H1 (cell line): ENCODE measurements around the gene ADPRH. TPM values are rescaled to one million over a fixed set of nuclear protein-coding genes. Genes with fewer than 3 reads are reported as not detected.

Experiments used
- CTCF ChIA-PET: fragments of 300-600 bp; sonication (Branson Sonifier 250); formaldehyde crosslinking; loops from one replicate; lab custom pipeline; 2021; ENCODE audit not compliant: partially characterized antibody; lab: Charles Lee
- POLR2A ChIA-PET: fragments of 300-600 bp; sonication (Branson Sonifier 250); formaldehyde crosslinking; loops from one replicate; lab custom pipeline; 2021; ENCODE audit warnings: inconsistent platforms; ENCODE audit not compliant: partially characterized antibody; lab: Charles Lee
- DNase-seq, 2 experiments: peaks; one replicate each; pipeline versions ENCODE4 v3.0.0 to v3.0.0-alpha.2; 2010 to 2022; ENCODE audit warnings: low spot score in 2 of 2, low read depth in 1 of 2, mixed read lengths in 1 of 2
- FAIRE-seq: peaks from 2 replicates; lab custom pipeline; 2011; peaks lifted over from hg19 to GRCh38; lab: Jason Lieb, UNC
- H2AFZ ChIP-seq: 2 replicates; pipeline ENCODE4 v1.8.1; 2012; ENCODE audit warnings: low read length, inconsistent platforms
- H2AK5ac ChIP-seq: 2 replicates; pipeline ENCODE4 v1.6.1; 2013; ENCODE audit warnings: low read depth, low read length
- H2BK120ac ChIP-seq: replicated peaks from 2 replicates; pipeline ENCODE3; 2013; ENCODE audit warnings: low read depth, low read length, inconsistent platforms
- H2BK12ac ChIP-seq: 2 replicates; pipeline ENCODE4 v1.6.1; 2013; ENCODE audit warnings: low read depth, low read length
- H2BK15ac ChIP-seq: 2 replicates; pipeline ENCODE4 v1.6.1; 2013; ENCODE audit warnings: low read length
- H2BK20ac ChIP-seq: 2 replicates; pipeline ENCODE4 v1.6.1; 2013; ENCODE audit warnings: low read length
- H2BK5ac ChIP-seq: 2 replicates; pipeline ENCODE4 v1.6.1; 2013; ENCODE audit warnings: low read depth, low read length
- H3K14ac ChIP-seq: 2 replicates; pipeline ENCODE4 v1.6.1; 2013; ENCODE audit warnings: inconsistent platforms; ENCODE audit not compliant: insufficient read length
- H3K18ac ChIP-seq: 2 replicates; pipeline ENCODE4 v1.6.1; 2013; ENCODE audit warnings: low read length; ENCODE audit errors: extremely low read depth
- H3K23ac ChIP-seq: 2 replicates; pipeline ENCODE4 v1.6.1; 2013; ENCODE audit warnings: inconsistent platforms; ENCODE audit not compliant: insufficient read length
- H3K23me2 ChIP-seq: 2 replicates; pipeline ENCODE4 v1.6.1; 2013; ENCODE audit warnings: low read depth, low read length
- H3K27ac ChIP-seq: 2 replicates; pipeline ENCODE4 v1.6.1; 2011; ENCODE audit warnings: low read depth, low read length, inconsistent platforms
- H3K27me3 ChIP-seq, 4 experiments: replicated peaks in 1 of 4; 1 replicate in 1 of 4; 2 replicates in 3 of 4; pipeline versions ENCODE4 v1.6.1 to v1.8.1; 2011 to 2013; ENCODE audit warnings: low read length in 3 of 4, mild to moderate bottlenecking in 3 of 4, inconsistent platforms in 2 of 4, mixed read lengths in 2 of 4, moderate library complexity in 1 of 4; ENCODE audit not compliant: control insufficient read depth in 3 of 4, insufficient read depth in 3 of 4; ENCODE audit errors: extremely low read depth in 1 of 4
- H3K36me3 ChIP-seq, 4 experiments: 2 replicates each; pipeline versions ENCODE4 v1.6.1 to v1.8.1; 2011 to 2013; ENCODE audit warnings: mild to moderate bottlenecking in 4 of 4, low read length in 3 of 4, moderate library complexity in 2 of 4, control low read depth in 1 of 4, inconsistent platforms in 1 of 4; ENCODE audit not compliant: insufficient read depth in 4 of 4, control insufficient read depth in 2 of 4
- H3K4ac ChIP-seq: replicated peaks from 2 replicates; pipeline ENCODE3; 2013; ENCODE audit warnings: low read length, low read depth, mixed read lengths, inconsistent platforms; ENCODE audit not compliant: insufficient read length
- H3K4me1 ChIP-seq, 4 experiments: replicated peaks in 1 of 4; 1 replicate in 1 of 4; 2 replicates in 3 of 4; pipeline versions ENCODE4 v1.6.1 to v1.8.1; 2011 to 2013; ENCODE audit warnings: low read length in 3 of 4, inconsistent platforms in 2 of 4, mixed read lengths in 1 of 4; ENCODE audit not compliant: insufficient read depth in 4 of 4, control insufficient read depth in 3 of 4
- H3K4me2 ChIP-seq, 2 experiments: 2 replicates each; pipeline versions ENCODE4 v1.6.1 to v1.8.1; 2011 to 2013; ENCODE audit warnings: low read depth in 2 of 2, low read length in 2 of 2, control low read depth in 1 of 2, inconsistent platforms in 1 of 2, mild to moderate bottlenecking in 1 of 2; ENCODE audit not compliant: insufficient read depth in 1 of 2
- H3K4me3 ChIP-seq, 4 experiments: fragments of 200-600, 300-600 bp in 1 of 4; sonication (generic), shearing (Covaris generic), sonication (Bioruptor Twin) in 1 of 4; 2 replicates each; pipeline versions ENCODE4 v1.5.1 to v1.8.1; 2011 to 2016; ENCODE audit warnings: low read length in 4 of 4, low read depth in 3 of 4, control low read depth in 2 of 4, inconsistent platforms in 2 of 4, mild to moderate bottlenecking in 2 of 4, mixed read lengths in 1 of 4, moderate library complexity in 1 of 4; ENCODE audit not compliant: insufficient read depth in 2 of 4; ENCODE audit errors: extremely low read depth in 1 of 4
- H3K56ac ChIP-seq: replicated peaks from 2 replicates; pipeline ENCODE3; 2013; ENCODE audit warnings: low read depth, mild to moderate bottlenecking, mixed read lengths, low read length, inconsistent platforms; ENCODE audit not compliant: insufficient read length
- H3K79me1 ChIP-seq: 2 replicates; pipeline ENCODE4 v1.6.1; 2013; ENCODE audit warnings: low read depth, low read length, control low read depth
- H3K79me2 ChIP-seq, 2 experiments: 2 replicates each; pipeline versions ENCODE4 v1.6.1 to v1.8.1; 2012 to 2013; ENCODE audit warnings: low read length in 2 of 2, mild to moderate bottlenecking in 2 of 2, inconsistent platforms in 1 of 2; ENCODE audit not compliant: insufficient read depth in 2 of 2, control insufficient read depth in 1 of 2
- H3K9ac ChIP-seq, 4 experiments: replicated peaks in 1 of 4; 1 replicate in 1 of 4; 2 replicates in 3 of 4; pipeline versions ENCODE4 v1.6.1 to v1.8.1; 2011 to 2013; ENCODE audit warnings: low read depth in 3 of 4, low read length in 3 of 4, control low read depth in 2 of 4, mild to moderate bottlenecking in 2 of 4, moderate library complexity in 2 of 4, inconsistent platforms in 1 of 4; ENCODE audit errors: extremely low read depth in 1 of 4
- H3K9me3 ChIP-seq, 2 experiments: 2 replicates each; pipeline versions ENCODE4 v1.6.1 to v1.8.1; 2012 to 2013; ENCODE audit warnings: mild to moderate bottlenecking in 2 of 2, moderate library complexity in 2 of 2, control low read depth in 1 of 2, inconsistent platforms in 1 of 2, low read depth in 1 of 2, low read length in 1 of 2, mixed read lengths in 1 of 2; ENCODE audit not compliant: insufficient read depth in 2 of 2
- H4K20me1 ChIP-seq, 2 experiments: replicated peaks in 1 of 2; 2 replicates each; pipeline versions ENCODE3 to v1.8.1; 2011 to 2013; ENCODE audit warnings: inconsistent platforms in 2 of 2, low read length in 2 of 2, mild to moderate bottlenecking in 1 of 2; ENCODE audit not compliant: insufficient read depth in 2 of 2, control insufficient read depth in 1 of 2
- H4K5ac ChIP-seq: 2 replicates; pipeline ENCODE4 v1.6.1; 2013; ENCODE audit warnings: low read length, low read depth, mixed read lengths, inconsistent platforms; ENCODE audit not compliant: insufficient read length
- H4K8ac ChIP-seq: 2 replicates; pipeline ENCODE4 v1.8.0; 2013; ENCODE audit warnings: mild to moderate bottlenecking, moderate library complexity, low read length, inconsistent platforms; ENCODE audit not compliant: insufficient read depth; ENCODE audit errors: extremely low read depth
- H4K91ac ChIP-seq: replicated peaks from 2 replicates; pipeline ENCODE3; 2013; ENCODE audit warnings: low read length, mixed read lengths, inconsistent platforms; ENCODE audit not compliant: insufficient read length
- ATF2 ChIP-seq: IDR thresholded peaks from 2 replicates; pipeline ENCODE4 v1.6.1; 2012; ENCODE audit warnings: low read length, inconsistent platforms
- FOSL1 ChIP-seq: IDR thresholded peaks from 2 replicates; pipeline ENCODE4 v1.6.1; 2011; ENCODE audit warnings: mild to moderate bottlenecking, low read depth, low read length, moderate library complexity; ENCODE audit not compliant: insufficient read depth
- GABPA ChIP-seq: IDR thresholded peaks from 2 replicates; pipeline ENCODE4 v1.6.1; 2011; ENCODE audit warnings: mild to moderate bottlenecking, low read length, moderate library complexity, borderline replicate concordance; ENCODE audit not compliant: insufficient read depth
- GTF2F1 ChIP-seq: IDR thresholded peaks from 2 replicates; pipeline ENCODE4 v1.6.1; 2012; ENCODE audit warnings: low read depth, low read length, improper control_type of control experiment, borderline replicate concordance
- JUN ChIP-seq: IDR thresholded peaks from 2 replicates; pipeline ENCODE4 v1.6.1; 2011; ENCODE audit warnings: low read depth, mild to moderate bottlenecking, improper control_type of control experiment, low read length
- PHF8 ChIP-seq: fragments of 200-600 bp; sonication (generic); conservative IDR thresholded peaks from 2 replicates; pipeline ENCODE4 v1.7.1; 2012; ENCODE audit warnings: low read depth, mild to moderate bottlenecking, inconsistent platforms, low read length, moderate library complexity
- SAP30 ChIP-seq: fragments of 300-600 bp; sonication (generic); IDR thresholded peaks from 2 replicates; pipeline ENCODE4 v1.7.1; 2012; ENCODE audit warnings: low read length, moderate library complexity, mild to moderate bottlenecking, inconsistent platforms; ENCODE audit not compliant: insufficient read depth, insufficient replicate concordance
- SP2 ChIP-seq: IDR thresholded peaks from 2 replicates; pipeline ENCODE4 v1.6.1; 2012; ENCODE audit warnings: mild to moderate bottlenecking, low read length, inconsistent platforms
- SRF ChIP-seq: IDR thresholded peaks from 2 replicates; pipeline ENCODE4 v1.6.1; 2011; ENCODE audit warnings: mild to moderate bottlenecking, low read depth, low read length, moderate library complexity
- TAF1 ChIP-seq: IDR thresholded peaks from 2 replicates; pipeline ENCODE4 v1.6.1; 2011; ENCODE audit warnings: mild to moderate bottlenecking, low read depth, low read length
- TCF12 ChIP-seq: IDR thresholded peaks from 2 replicates; pipeline ENCODE4 v1.6.1; 2011; ENCODE audit warnings: low read depth, mild to moderate bottlenecking, low read length
- WGBS, 2 experiments: shearing (Covaris generic) in 1 of 2; methylation state at CpG; one replicate each; pipeline versions ENCODE4 v1.1.6 to v1.1.7; 2013 to 2015; ENCODE audit warnings: low lambda C conversion rate in 2 of 2, mixed read lengths in 2 of 2, inconsistent platforms in 1 of 2, low coverage in 1 of 2, missing lambda C conversion rate in 1 of 2; ENCODE audit not compliant: insufficient replicate concordance in 2 of 2, insufficient coverage in 1 of 2, insufficient read length in 1 of 2; ENCODE audit errors: extremely low coverage in 1 of 2, missing lambda C conversion rate in 1 of 2; 5-methylcytosine and 5-hydroxymethylcytosine counted together
- polyA plus RNA-seq, 7 experiments: library from polyadenylated mRNA; depleted of rRNA in 3 of 7; stranded (reverse) in 5 of 7; unstranded in 2 of 7; fragments of >200 nt in 5 of 7; fragments of 200-250 nt in 2 of 7; gene quantifications; 1 replicate in 5 of 7; 2 replicates in 1 of 7; 4 replicates in 1 of 7; pipeline versions ENCODE4 v1.2.1 to v1.2.3, GENCODE V29; 2011 to 2013; ENCODE audit warnings: missing spikeins in 2 of 7, mixed read lengths in 2 of 7
- total RNA-seq: library from RNA; stranded (reverse); fragmentation: NEBNext Ultra II Directional; extraction: Animal tissue kit (Norgen Biotek cat#: 25700); gene quantifications from 2 replicates; pipeline ENCODE4 v1.2.1, GENCODE V29; 2021

The ADPRH gene
- total and polyA plus RNA-seq, 2 of the 8 experiments (the other 6 are each of a cell fraction or from before 2014, with no cell fraction given) = 2.6 to 4.2 TPM

GRCh38 chr3:119599558-119600174, 20.4 kb downstream of the ADPRH start:
- Histone ChIP-seq H3K23ac (no peak overlapping the region), H3K14ac (no peak overlapping the region), H3K36me3 (no peaks in the 10 kb centered on the region), H3K56ac (no peak overlapping the region), H2AFZ (no peak overlapping the region), H3K27me3 (no peaks in the 10 kb centered on the region), H3K9me3 (no peaks in the 10 kb centered on the region), H3K79me2 (no peaks in the 10 kb centered on the region), H2BK120ac (no peak overlapping the region), H3K27ac (no peak overlapping the region), H2AK5ac (no peak overlapping the region), H4K91ac (no peak overlapping the region), H3K4me3 (no peak overlapping the region), H2BK20ac (no peak overlapping the region), H4K8ac (no peak overlapping the region), H3K23me2 (no peaks in the 10 kb centered on the region; the same call in 1 of the 2 replicates), H3K9ac (no peak overlapping the region), H2BK12ac (no peak overlapping the region), H2BK5ac (no peak overlapping the region), H3K18ac (no peak overlapping the region), H2BK15ac (no peak overlapping the region), H3K4me1 (peaks cover 0 to 3% (median 0%) of the 10 kb centered on the region in 4 experiments; a peak in 3 of 7 replicates), H4K5ac (no peak overlapping the region), H3K4ac (no peak overlapping the region), H3K79me1 (no peaks in the 10 kb centered on the region), H4K20me1 (no peaks in the 10 kb centered on the region), H3K4me2 (no peak overlapping the region)
- POLR2A ChIA-PET = interaction anchor here (1.2 to 1.7 kb wide), 5 partner anchors 9 to 251 kb away, joined by 3 to 4 read pairs (median 4); no protein-coding TSS in a partner anchor
- WGBS, 2 experiments = 89% methylated on average over 6 of the region's 6 CpGs; no CpG with 5 or more reads in 1 of the 2 experiments
- DNase-seq = no peak
- CTCF ChIA-PET = interaction anchor here (0.9 to 4.9 kb wide), 17 partner anchors 8 to 817 kb away, joined by 3 to 32 read pairs (median 9); no protein-coding TSS in a partner anchor
- FAIRE-seq = no peak
- TF ChIP-seq ATF2 (no peak), TAF1 (no peak), GTF2F1 (no peak), PHF8 (no peak), GABPA (no peak), TCF12 (no peak), JUN (no peak), SP2 (no peak), SAP30 (no peak), FOSL1 (no peak), SRF (no peak)
